T-cell (primary cell): ENCODE measurements around the gene TCTN1. TPM values are rescaled to one million over a fixed set of nuclear protein-coding genes. Genes with fewer than 3 reads are reported as not detected.
"Not testable (repeated sequence)": the region's sequence is repeated elsewhere in the genome, so short reads cannot be mapped to it uniquely, and the experiment has no call there.

Experiments used
- ATAC-seq, 4 experiments: fragments of 200-7000 bp in 3 of 4; fragments of 150-1000 bp in 1 of 4; cut with Tn5 transposase; replicated peaks in 1 of 4; 1 replicate in 3 of 4; 2 replicates in 1 of 4; pipeline ENCODE4 v1.10.0; 2021; ENCODE audit warnings: moderate library complexity in 3 of 4, mild to moderate bottlenecking in 2 of 4, moderate number of reproducible peaks in 1 of 4
- CTCF ChIA-PET, 2 donors: fragments of 300-600 bp; sonication (Branson Sonifier 250); formaldehyde crosslinking; loops; one replicate each; lab custom pipeline; 2022; ENCODE audit warnings: antibody characterized with exemption in 2 of 2; lab: Charles Lee
- POLR2A ChIA-PET, 2 donors: fragments of 300-600 bp; sonication (Branson Sonifier 250); formaldehyde crosslinking; loops; one replicate each; lab custom pipeline; 2022; ENCODE audit warnings: antibody characterized with exemption in 2 of 2; lab: Charles Lee
- DNase-seq, 35 experiments: peaks; one replicate each; pipeline versions ENCODE4 v3.0.0 to v3.0.0-alpha.2; 2013 to 2023
- H3K27ac ChIP-seq: one replicate; pipeline ENCODE4 v1.5.1; 2013; ENCODE audit warnings: low read length
- H3K27me3 ChIP-seq, 2 experiments: replicated peaks in 1 of 2; 1 replicate in 1 of 2; 2 replicates in 1 of 2; pipeline versions ENCODE4 v1.6.1 to v1.7.0; 2013; ENCODE audit warnings: low read length in 1 of 2, mixed read lengths in 1 of 2; ENCODE audit not compliant: control insufficient read depth in 2 of 2, insufficient read depth in 2 of 2; ENCODE audit errors: extremely low read depth in 1 of 2
- H3K36me3 ChIP-seq, 2 donors: 1 replicate in 1 of 2; 2 replicates in 1 of 2; pipeline versions ENCODE4 v1.6.1 to v1.7.0; 2013; ENCODE audit warnings: low read length in 1 of 2; ENCODE audit not compliant: control insufficient read depth in 2 of 2, insufficient read depth in 1 of 2; ENCODE audit errors: extremely low read depth in 1 of 2
- H3K4me1 ChIP-seq, 2 experiments: 1 replicate in 1 of 2; 2 replicates in 1 of 2; pipeline versions ENCODE4 v1.6.1 to v1.7.0; 2013; ENCODE audit warnings: low read length in 2 of 2, mixed read lengths in 1 of 2; ENCODE audit not compliant: insufficient read depth in 2 of 2, control insufficient read depth in 1 of 2; ENCODE audit errors: extremely low read depth in 1 of 2
- H3K4me3 ChIP-seq, 2 donors: 1 replicate in 1 of 2; 2 replicates in 1 of 2; pipeline versions ENCODE4 v1.5.1 to v1.7.0; 2013; ENCODE audit warnings: mild to moderate bottlenecking in 2 of 2, low read length in 1 of 2, moderate library complexity in 1 of 2; ENCODE audit not compliant: control insufficient read depth in 1 of 2; ENCODE audit errors: extremely low read depth in 1 of 2
- H3K9me3 ChIP-seq: 2 replicates; pipeline ENCODE4 v1.7.0; 2013
- H3K27ac Mint-ChIP-seq, 2 donors: one replicate each; pipeline ENCODE4 v1.8.0; 2020 to 2021; ENCODE audit warnings: mild to moderate bottlenecking in 2 of 2, mixed read lengths in 2 of 2
- H3K27me3 Mint-ChIP-seq, 2 donors: one replicate each; pipeline ENCODE4 v1.8.0; 2021 to 2022; ENCODE audit warnings: mixed read lengths in 2 of 2
- H3K36me3 Mint-ChIP-seq: one replicate; pipeline ENCODE4 v1.8.0; 2021; ENCODE audit warnings: mixed read lengths
- H3K4me1 Mint-ChIP-seq, 3 donors: one replicate each; pipeline ENCODE4 v1.8.0; 2020 to 2022; ENCODE audit warnings: mixed read lengths in 3 of 3, mild to moderate bottlenecking in 1 of 3
- H3K4me3 Mint-ChIP-seq, 3 donors: one replicate each; pipeline ENCODE4 v1.8.0; 2020 to 2022; ENCODE audit warnings: mild to moderate bottlenecking in 3 of 3, mixed read lengths in 3 of 3, moderate library complexity in 3 of 3
- H3K9me3 Mint-ChIP-seq, 3 donors: one replicate each; pipeline ENCODE4 v1.8.0; 2020 to 2022; ENCODE audit warnings: mixed read lengths in 3 of 3
- WGBS: methylation state at CpG from one replicate; pipeline ENCODE4 v1.1.5; 2013; ENCODE audit warnings: missing lambda C conversion rate; ENCODE audit not compliant: insufficient coverage; 5-methylcytosine and 5-hydroxymethylcytosine counted together
- total RNA-seq, 35 experiments: library from RNA in 6 of 35; stranded (reverse) in 6 of 35; fragments of 120-200 nt in 1 of 35; gene quantifications; one replicate each; pipeline versions ENCODE4 v1.2.1 to v1.2.4 and lab custom pipeline; 2013 to 2026

Gene TCTN1
- total RNA-seq, 5 donors from 2014 or later (not counting 1 experiment from before 2014, with no cell fraction given) = 8.8 to 14.1 (median 11.5) TPM

- not testable (repeated sequence) for H3K4me3 ChIP-seq, H3K4me3 Mint-ChIP-seq, H3K36me3 ChIP-seq, H3K9me3 ChIP-seq, H3K27me3 ChIP-seq, H3K27me3 Mint-ChIP-seq, H3K36me3 Mint-ChIP-seq, H3K9me3 Mint-ChIP-seq
- DNase-seq (peak in 26 of 35 experiments; percentile 15 to 77 (median 30)), ATAC-seq (peak; percentile 74 to 79 (median 76))
- peak overlapping the region; percentile 14 for H3K27ac ChIP-seq
- Mint-ChIP-seq H3K4me1 (peaks cover 12 to 20% (median 18%) of the 10 kb centered on the region in 3 donors), H3K27ac (peak overlapping the region; percentile 16 to 58)
- H3K4me1 ChIP-seq = peaks cover 0 to 15% of the 10 kb centered on the region in 2 experiments
- 67% methylated on average over 6 of the region's 14 CpGs for WGBS
- CTCF ChIA-PET = interaction anchor here (0.5 to 5.2 kb wide), 45 partner anchors 8 to 605 kb away, joined by 3 to 99 read pairs (median 4); partner anchors contain the start of genes ARPC3 (in 2 of the 2), FAM216A (in 2 of the 2), GPN3 (in 2 of the 2) and TCTN1 (in 1 of the 2)
- POLR2A ChIA-PET = interaction anchor here (0.6 to 1.1 kb wide), 6 partner anchors 11 to 152 kb away, joined by 3 to 10 read pairs (median 5); partner anchors contain the start of genes ARPC3 (in 1 of the 2) and TCTN1 (in 1 of the 2)
These were observed 11.7 kb upstream of the TCTN1 start for GRCh38 chr12:110602085-110602814.

- no peaks in the 10 kb centered on the region for H3K36me3 ChIP-seq
- ATAC-seq (no peak), DNase-seq (no peak)
- H3K27me3 ChIP-seq = no peaks in the 10 kb centered on the region
- 80% methylated on average over 1 of the region's 8 CpGs for WGBS
- no peaks in the 10 kb centered on the region for H3K9me3 Mint-ChIP-seq
- H3K4me3 Mint-ChIP-seq = peak overlapping the region; percentile 85 to 87 (median 86)
- H3K9me3 ChIP-seq = no peaks in the 10 kb centered on the region
- H3K27me3 Mint-ChIP-seq = no peaks in the 10 kb centered on the region
- CTCF ChIA-PET = interaction anchor here (0.7 to 1.4 kb wide), 9 partner anchors 30 to 1916 kb away, joined by 3 to 5 read pairs (median 5); partner anchors contain the start of gene ARPC3 (in 1 of the 2)
- POLR2A ChIA-PET = interaction anchor here in 1 of 2 donors (0.7 kb wide), 1 partner anchor 122 kb away, joined by 6 read pairs; no protein-coding TSS in a partner anchor
- H3K27ac ChIP-seq = peak overlapping the region; percentile 49
- H3K4me1 ChIP-seq = peaks cover 0 to 15% of the 10 kb centered on the region in 2 experiments
- H3K36me3 Mint-ChIP-seq = no peaks in the 10 kb centered on the region
- H3K27ac Mint-ChIP-seq = peak overlapping the region; percentile 92 to 95
- peaks cover 5 to 21% (median 10%) of the 10 kb centered on the region in 3 donors for H3K4me1 Mint-ChIP-seq
- H3K4me3 ChIP-seq = peak overlapping the region; percentile 17 to 43
These were observed 7.7 kb upstream of the TCTN1 start for GRCh38 chr12:110606253-110606611.

DNA sequence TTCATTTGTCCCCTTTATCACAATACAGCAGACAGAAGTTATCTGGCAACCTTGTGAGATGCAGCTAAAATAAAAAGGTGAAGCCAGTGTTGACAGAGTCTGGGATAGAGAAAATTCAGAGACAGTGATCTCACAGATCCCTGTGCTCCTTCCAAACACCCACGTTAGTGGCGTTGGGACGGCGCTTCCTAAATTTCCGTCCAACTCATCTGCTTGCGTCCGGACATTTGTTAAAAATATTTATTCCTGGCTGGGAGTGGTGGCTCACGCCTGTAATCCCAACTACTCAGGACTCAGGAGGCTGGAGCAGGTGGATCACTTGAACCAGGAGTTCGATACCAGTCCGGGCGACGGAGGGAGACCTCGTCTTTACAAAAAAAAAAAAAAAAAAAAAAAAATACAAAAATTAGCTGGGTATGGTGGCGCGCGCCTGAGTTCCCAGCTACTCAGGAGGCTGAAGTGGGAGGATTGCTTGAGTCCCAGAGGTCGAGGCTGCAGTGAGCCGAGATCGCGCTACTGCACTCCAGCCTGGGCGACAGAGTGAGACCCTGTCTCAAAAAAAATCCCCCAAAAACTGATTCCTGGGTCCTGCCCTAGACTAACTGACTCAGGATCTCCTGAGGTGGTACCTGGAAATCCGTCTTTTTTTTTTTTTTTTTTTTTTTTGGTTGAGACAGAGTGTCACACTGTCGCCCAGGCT, 708 bp upstream of the TCTN1 start:
- no peaks in the 10 kb centered on the region for H3K36me3 Mint-ChIP-seq
- CTCF ChIA-PET = interaction anchor here (0.6 to 2.2 kb wide), 8 partner anchors 11 to 214 kb away, joined by 3 to 17 read pairs (median 4); partner anchors contain the start of gene ARPC3 (in 1 of the 2)

GRCh38 chr12:110615171-110615570, 1.2 kb downstream of the TCTN1 start:
- Mint-ChIP-seq H3K4me1 (peaks cover 0 to 10% (median 8%) of the 10 kb centered on the region in 3 donors), H3K9me3 (no peaks in the 10 kb centered on the region), H3K4me3 (peak overlapping the region in 2 of 3 donors; percentile 31 to 36), H3K27ac (no peak overlapping the region), H3K36me3 (no peaks in the 10 kb centered on the region), H3K27me3 (no peaks in the 10 kb centered on the region)
- POLR2A ChIA-PET = no interaction called here
- WGBS = 87% methylated on average over 4 of the region's 8 CpGs
- Histone ChIP-seq H3K4me1 (peaks cover 0 to 13% of the 10 kb centered on the region in 2 experiments), H3K4me3 (no peak overlapping the region), H3K27me3 (no peaks in the 10 kb centered on the region), H3K36me3 (no peaks in the 10 kb centered on the region), H3K9me3 (no peaks in the 10 kb centered on the region), H3K27ac (no peak overlapping the region)
- no peak for DNase-seq
- ATAC-seq = no peak
- CTCF ChIA-PET = interaction anchor here (0.6 to 1.1 kb wide), 3 partner anchors 15 to 1395 kb away, joined by 3 read pairs; partner anchors contain the start of gene FAM216A (in 1 of the 2)

More for the DNA sequence above, 708 bp upstream of the TCTN1 start:
- Mint-ChIP-seq H3K4me1 (peaks cover 0 to 10% (median 8%) of the 10 kb centered on the region in 3 donors), H3K27me3 (no peaks in the 10 kb centered on the region), H3K4me3 (peak overlapping the region; percentile 75 to 83 (median 83)), H3K27ac (peak overlapping the region; percentile 78 to 87), H3K9me3 (no peaks in the 10 kb centered on the region)
- POLR2A ChIA-PET = interaction anchor here (0.6 to 0.9 kb wide), 7 partner anchors 12 to 163 kb away, joined by 3 to 8 read pairs (median 4); partner anchors contain the start of gene ARPC3 (in 1 of the 2)
- no peaks in the 10 kb centered on the region for H3K9me3 ChIP-seq
- WGBS = 27% methylated on average over 3 of the region's 23 CpGs
- ATAC-seq (no peak), DNase-seq (no peak)
- H3K4me1 ChIP-seq = peaks cover 0 to 13% of the 10 kb centered on the region in 2 experiments
- H3K36me3 ChIP-seq = no peaks in the 10 kb centered on the region
- peak overlapping the region; percentile 57 for H3K27ac ChIP-seq
- peak overlapping the region; percentile 68 for H3K4me3 ChIP-seq
- no peaks in the 10 kb centered on the region for H3K27me3 ChIP-seq

GRCh38 chr12:110616471-110617115, 2.7 kb downstream of the TCTN1 start:
- no peak overlapping the region for H3K27ac Mint-ChIP-seq

More at GRCh38 chr12:110616471-110617115, 2.7 kb downstream of the TCTN1 start:
- ChIA-PET CTCF (interaction anchor here in 1 of 2 donors (0.5 to 0.6 kb wide), 2 partner anchors 17 to 168 kb away, joined by 4 to 6 read pairs; no protein-coding TSS in a partner anchor), POLR2A (no interaction called here)
- Mint-ChIP-seq H3K4me1 (peaks cover 0 to 8% (median 4%) of the 10 kb centered on the region in 3 donors), H3K4me3 (no peak overlapping the region), H3K36me3 (no peaks in the 10 kb centered on the region), H3K9me3 (no peaks in the 10 kb centered on the region), H3K27me3 (no peaks in the 10 kb centered on the region)
- Histone ChIP-seq H3K9me3 (no peaks in the 10 kb centered on the region), H3K27me3 (no peaks in the 10 kb centered on the region), H3K4me3 (no peak overlapping the region), H3K36me3 (no peaks in the 10 kb centered on the region), H3K27ac (no peak overlapping the region), H3K4me1 (peaks cover 0 to 13% of the 10 kb centered on the region in 2 experiments)
- ATAC-seq = no peak
- 80% methylated on average over 1 of the region's 5 CpGs for WGBS
- DNase-seq = no peak
